Measurements from ENCODE around the gene HIVEP1. TPM values are rescaled to one million over a fixed set of nuclear protein-coding genes. Genes with fewer than 3 reads are reported as not detected.
A peak's percentile ranks its signal among the peaks of the same experiment; 100 is the strongest.

HIVEP1 gene
- total and polyA plus RNA-seq, 2 donors from 2014 or later = 3.6 to 30.4 TPM

- Histone ChIP-seq H3K27me3 (ENCODE audit: control insufficient read depth, insufficient read depth, low read length) (no peaks in the 10 kb centered on the region), H3K4me1 (ENCODE audit: control insufficient read depth in 2 of 3, insufficient read depth in 2 of 3, low read depth in 1 of 3, low read length in 3 of 3) (no peaks in the 10 kb centered on the region), H3K4me3 (ENCODE audit: low read length in 3 of 3) (no peak overlapping the region), H3K9me3 (ENCODE audit: control insufficient read depth in 2 of 3, insufficient read depth in 1 of 3, low read length in 3 of 3) (no peaks in the 10 kb centered on the region), H3K27ac (ENCODE audit: low read depth in 2 of 2, low read length in 2 of 2) (no peak overlapping the region), H3K36me3 (ENCODE audit: control insufficient read depth in 2 of 3, insufficient read depth in 3 of 3, low read length in 3 of 3) (no peaks in the 10 kb centered on the region), H3K9ac (ENCODE audit: low read length in 3 of 3) (no peak overlapping the region)
- FAIRE-seq = no peak
- intact Hi-C loops (cut with DNase I) = no loop called here
- no peak for TF ChIP-seq CTCF (IDR thresholded peaks at IDR 0.05; ENCODE audit: borderline replicate concordance, extremely low read depth, insufficient read depth)
- DNase-seq = no peak
Observed at GRCh38 chr6:12186528-12186927, 174.4 kb downstream of the HIVEP1 start.

GRCh38 chr6:12189150-12189549 lies 177.0 kb downstream of the HIVEP1 start:
- Histone ChIP-seq H3K36me3 (ENCODE audit: control insufficient read depth in 2 of 3, insufficient read depth in 3 of 3, low read length in 3 of 3) (no peaks in the 10 kb centered on the region), H3K4me1 (ENCODE audit: control insufficient read depth in 2 of 3, insufficient read depth in 2 of 3, low read depth in 1 of 3, low read length in 3 of 3) (no peaks in the 10 kb centered on the region), H3K27me3 (ENCODE audit: control insufficient read depth, insufficient read depth, low read length) (no peaks in the 10 kb centered on the region), H3K9me3 (ENCODE audit: control insufficient read depth in 2 of 3, insufficient read depth in 1 of 3, low read length in 3 of 3) (no peaks in the 10 kb centered on the region), H3K27ac (ENCODE audit: low read depth in 2 of 2, low read length in 2 of 2) (no peak overlapping the region), H3K4me3 (ENCODE audit: low read length in 3 of 3) (no peak overlapping the region), H3K9ac (ENCODE audit: low read length in 3 of 3) (no peak overlapping the region)
- FAIRE-seq (peak; percentile 94), DNase-seq (no peak)
- intact Hi-C loops (cut with DNase I) = no loop called here
- TF ChIP-seq CTCF (IDR thresholded peaks at IDR 0.05; ENCODE audit: borderline replicate concordance, extremely low read depth, insufficient read depth) = no peak

GRCh38 chr6:12189661-12190060 lies 177.5 kb downstream of the HIVEP1 start:
- H3K4me1 ChIP-seq (ENCODE audit: control insufficient read depth in 2 of 3, insufficient read depth in 2 of 3, low read depth in 1 of 3, low read length in 3 of 3) = no peaks in the 10 kb centered on the region
- H3K27me3 ChIP-seq (ENCODE audit: control insufficient read depth, insufficient read depth, low read length) = no peaks in the 10 kb centered on the region
- no peak overlapping the region for H3K27ac ChIP-seq (ENCODE audit: low read depth in 2 of 2, low read length in 2 of 2)
- no peak for DNase-seq
- no peak overlapping the region for H3K4me3 ChIP-seq (ENCODE audit: low read length in 3 of 3)
- no peaks in the 10 kb centered on the region for H3K9me3 ChIP-seq (ENCODE audit: control insufficient read depth in 2 of 3, insufficient read depth in 1 of 3, low read length in 3 of 3)
- H3K36me3 ChIP-seq (ENCODE audit: control insufficient read depth in 2 of 3, insufficient read depth in 3 of 3, low read length in 3 of 3) = no peaks in the 10 kb centered on the region
- intact Hi-C loops (cut with DNase I) = no loop called here
- no peak for FAIRE-seq
- TF ChIP-seq CTCF (IDR thresholded peaks at IDR 0.05; ENCODE audit: borderline replicate concordance, extremely low read depth, insufficient read depth) = no peak
- no peak overlapping the region for H3K9ac ChIP-seq (ENCODE audit: low read length in 3 of 3)

GRCh38 chr6:12190252-12190651 lies 178.1 kb downstream of the HIVEP1 start:
- no peak overlapping the region for H3K4me3 ChIP-seq (ENCODE audit: low read length in 3 of 3)
- H3K9ac ChIP-seq (ENCODE audit: low read length in 3 of 3) = no peak overlapping the region
- no peak overlapping the region for H3K27ac ChIP-seq (ENCODE audit: low read depth in 2 of 2, low read length in 2 of 2)
- TF ChIP-seq CTCF (IDR thresholded peaks at IDR 0.05; ENCODE audit: borderline replicate concordance, extremely low read depth, insufficient read depth) = no peak
- no peaks in the 10 kb centered on the region for H3K9me3 ChIP-seq (ENCODE audit: control insufficient read depth in 2 of 3, insufficient read depth in 1 of 3, low read length in 3 of 3)
- no peak for FAIRE-seq
- no peaks in the 10 kb centered on the region for H3K27me3 ChIP-seq (ENCODE audit: control insufficient read depth, insufficient read depth, low read length)
- H3K36me3 ChIP-seq (ENCODE audit: control insufficient read depth in 2 of 3, insufficient read depth in 3 of 3, low read length in 3 of 3) = no peaks in the 10 kb centered on the region
- no peak for DNase-seq
- intact Hi-C loops (cut with DNase I) = no loop called here
- no peaks in the 10 kb centered on the region for H3K4me1 ChIP-seq (ENCODE audit: control insufficient read depth in 2 of 3, insufficient read depth in 2 of 3, low read depth in 1 of 3, low read length in 3 of 3)
